ENCODE data around the gene KMT2B. TPM values are rescaled to one million over a fixed set of nuclear protein-coding genes. Genes with fewer than 3 reads are reported as not detected.

The KMT2B gene
- total and polyA plus RNA-seq, 2 of the 8 experiments (the other 6 are each of a cell fraction or from before 2014, with no cell fraction given): 26.7 to 38.6 TPM

GRCh38 chr19:35779033-35779432 lies 61.2 kb downstream of the KMT2B start:
- WGBS, 2 experiments (ENCODE audit: extremely low coverage in 1 of 2, insufficient coverage in 1 of 2, insufficient read length in 1 of 2, insufficient replicate concordance in 2 of 2, low coverage in 1 of 2, low lambda C conversion rate in 2 of 2, missing lambda C conversion rate in 1 of 2): 89% methylated on average over 8 of the region's 8 CpGs; no CpG with 5 or more reads in 1 of the 2 experiments
- Histone ChIP-seq H3K4ac (replicated peaks; ENCODE audit: insufficient read length, low read depth, low read length) (no peak overlapping the region), H3K9me3 (ENCODE audit: insufficient read depth in 2 of 2, low read depth in 1 of 2, low read length in 1 of 2) (no peaks in the 10 kb centered on the region), H3K27ac (ENCODE audit: low read depth, low read length) (no peak overlapping the region), H4K20me1 (replicated peaks in 1 of 2; ENCODE audit: control insufficient read depth in 1 of 2, insufficient read depth in 2 of 2, low read length in 2 of 2) (peaks cover 0 to 8% of the 10 kb centered on the region in 2 experiments), H2BK15ac (ENCODE audit: low read length) (no peak overlapping the region), H3K23me2 (ENCODE audit: low read depth, low read length) (peaks cover 6% of the 10 kb centered on the region), H4K5ac (ENCODE audit: insufficient read length, low read depth, low read length) (no peak overlapping the region), H3K14ac (ENCODE audit: insufficient read length) (no peak overlapping the region), H3K4me3 (ENCODE audit: extremely low read depth in 1 of 4, insufficient read depth in 2 of 4, low read depth in 3 of 4, low read length in 4 of 4) (no peak overlapping the region), H3K23ac (ENCODE audit: insufficient read length) (no peak overlapping the region), H2BK20ac (ENCODE audit: low read length) (no peak overlapping the region), H3K4me1 (replicated peaks in 1 of 4; ENCODE audit: control insufficient read depth in 3 of 4, insufficient read depth in 4 of 4, low read length in 3 of 4) (peaks cover 0 to 31% (median 20%) of the 10 kb centered on the region in 4 experiments; a peak in 6 of 7 replicates), H3K36me3 (ENCODE audit: control insufficient read depth in 2 of 4, insufficient read depth in 4 of 4, low read length in 3 of 4) (no peaks in the 10 kb centered on the region), H3K27me3 (replicated peaks in 1 of 4; ENCODE audit: control insufficient read depth in 3 of 4, extremely low read depth in 1 of 4, insufficient read depth in 3 of 4, low read length in 3 of 4) (peaks cover 0 to 9% (median 7%) of the 10 kb centered on the region in 4 experiments; a peak in 3 of 7 replicates), H2BK12ac (ENCODE audit: low read depth, low read length) (no peak overlapping the region), H3K56ac (replicated peaks; ENCODE audit: insufficient read length, low read depth, low read length) (no peak overlapping the region), H3K79me1 (ENCODE audit: low read depth, low read length) (no peaks in the 10 kb centered on the region; the same call in 1 of the 2 replicates), H4K8ac (ENCODE audit: extremely low read depth, insufficient read depth, low read length) (no peak overlapping the region), H3K4me2 (ENCODE audit: insufficient read depth in 1 of 2, low read depth in 2 of 2, low read length in 2 of 2) (no peak overlapping the region), H2BK120ac (replicated peaks; ENCODE audit: low read depth, low read length) (no peak overlapping the region), H2AK5ac (ENCODE audit: low read depth, low read length) (no peak overlapping the region), H3K18ac (ENCODE audit: extremely low read depth, low read length) (no peak overlapping the region), H3K9ac (replicated peaks in 1 of 4; ENCODE audit: extremely low read depth in 1 of 4, low read depth in 3 of 4, low read length in 3 of 4) (no peak overlapping the region), H2AFZ (ENCODE audit: low read length) (no peak overlapping the region), H4K91ac (replicated peaks; ENCODE audit: insufficient read length, low read length) (no peak overlapping the region), H2BK5ac (ENCODE audit: low read depth, low read length) (no peak overlapping the region), H3K79me2 (ENCODE audit: control insufficient read depth in 1 of 2, insufficient read depth in 2 of 2, low read length in 2 of 2) (no peaks in the 10 kb centered on the region)
- DNase-seq (ENCODE audit: low read depth in 1 of 2, low spot score in 2 of 2) (no peak), FAIRE-seq (no peak)
- ChIA-PET CTCF (ENCODE audit: partially characterized antibody) (interaction anchor here (1.0 to 1.1 kb wide), 2 partner anchors 18 to 152 kb away, joined by 3 to 4 read pairs; no protein-coding TSS in a partner anchor), POLR2A (ENCODE audit: partially characterized antibody) (interaction anchor here (0.7 to 1.7 kb wide), 2 partner anchors 13 to 19 kb away, joined by 3 to 4 read pairs; no protein-coding TSS in a partner anchor)
- TF ChIP-seq CEBPB (IDR thresholded peaks at IDR 0.05; ENCODE audit: low read depth, low read length) (no peak), POLR2AphosphoS5 (IDR thresholded peaks at IDR 0.05; ENCODE audit: low read depth, low read length) (no peak), SRF (IDR thresholded peaks at IDR 0.05; ENCODE audit: low read depth, low read length) (no peak), TBP (IDR thresholded peaks at IDR 0.05; ENCODE audit: low read depth, low read length) (no peak), GABPA (IDR thresholded peaks at IDR 0.05; ENCODE audit: borderline replicate concordance, insufficient read depth, low read length) (no peak), TEAD4 (IDR thresholded peaks at IDR 0.05; ENCODE audit: low read depth, low read length) (no peak), KDM5A (IDR thresholded peaks at IDR 0.05; ENCODE audit: low read length) (no peak), POLR2A (IDR thresholded peaks at IDR 0.05; ENCODE audit: control extremely low read depth in 1 of 2, low read depth in 2 of 2, low read length in 2 of 2) (no peak), FOSL1 (IDR thresholded peaks at IDR 0.05; ENCODE audit: insufficient read depth, low read depth, low read length) (no peak), CHD1 (IDR thresholded peaks at IDR 0.05; ENCODE audit: low read depth, low read length) (no peak), CTCF (IDR thresholded peaks at IDR 0.05; ENCODE audit: control extremely low read depth in 1 of 3, insufficient read depth in 1 of 3, low read depth in 1 of 3, low read length in 3 of 3) (no peak), SP4 (IDR thresholded peaks at IDR 0.05; ENCODE audit: low read length) (no peak), EGR1 (IDR thresholded peaks at IDR 0.05; ENCODE audit: borderline replicate concordance, low read depth, low read length) (no peak)

Data from H1 (cell line).